ENCODE results near the gene IL17C.

Gene IL17C

DNA sequence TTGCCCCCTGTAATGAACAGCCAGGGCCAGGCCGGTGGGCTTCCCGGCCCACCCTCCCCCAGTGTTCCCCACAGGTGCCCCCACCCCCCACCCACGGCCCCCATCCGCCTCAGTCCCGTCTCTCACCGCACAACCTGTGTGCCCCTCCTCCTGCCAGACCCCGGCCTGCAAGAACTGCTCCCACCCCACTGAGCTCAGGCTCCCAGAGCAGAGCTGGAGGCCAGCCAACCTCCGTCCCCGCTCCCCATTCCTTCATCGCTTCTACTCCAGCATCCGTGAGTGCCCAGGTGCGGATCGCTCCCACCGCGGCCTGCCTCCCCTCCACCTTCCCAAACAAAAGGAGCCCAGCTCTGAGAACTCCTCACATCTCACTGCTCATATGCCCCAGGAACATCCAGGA is 20.3 kb downstream of the IL17C start:
- no peak for DNase-seq (ENCODE audit: extremely low read depth, insufficient read length)
- TF ChIP-seq, protein P1, sequence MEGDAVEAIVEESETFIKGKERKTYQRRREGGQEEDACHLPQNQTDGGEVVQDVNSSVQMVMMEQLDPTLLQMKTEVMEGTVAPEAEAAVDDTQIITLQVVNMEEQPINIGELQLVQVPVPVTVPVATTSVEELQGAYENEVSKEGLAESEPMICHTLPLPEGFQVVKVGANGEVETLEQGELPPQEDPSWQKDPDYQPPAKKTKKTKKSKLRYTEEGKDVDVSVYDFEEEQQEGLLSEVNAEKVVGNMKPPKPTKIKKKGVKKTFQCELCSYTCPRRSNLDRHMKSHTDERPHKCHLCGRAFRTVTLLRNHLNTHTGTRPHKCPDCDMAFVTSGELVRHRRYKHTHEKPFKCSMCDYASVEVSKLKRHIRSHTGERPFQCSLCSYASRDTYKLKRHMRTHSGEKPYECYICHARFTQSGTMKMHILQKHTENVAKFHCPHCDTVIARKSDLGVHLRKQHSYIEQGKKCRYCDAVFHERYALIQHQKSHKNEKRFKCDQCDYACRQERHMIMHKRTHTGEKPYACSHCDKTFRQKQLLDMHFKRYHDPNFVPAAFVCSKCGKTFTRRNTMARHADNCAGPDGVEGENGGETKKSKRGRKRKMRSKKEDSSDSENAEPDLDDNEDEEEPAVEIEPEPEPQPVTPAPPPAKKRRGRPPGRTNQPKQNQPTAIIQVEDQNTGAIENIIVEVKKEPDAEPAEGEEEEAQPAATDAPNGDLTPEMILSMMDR (IDR thresholded peaks at IDR 0.05; ENCODE audit: insufficient read depth, low read length, poor library complexity, severe bottlenecking), result no peak
- Histone ChIP-seq H3K27me3 (replicated peaks; ENCODE audit: control insufficient read depth, insufficient read depth, low read length) (no peaks in the 10 kb centered on the region), H3K4me3 (replicated peaks; ENCODE audit: low read depth, low read length) (no peak overlapping the region), H3K36me3 (ENCODE audit: control insufficient read depth, insufficient read depth, low read length) (peaks cover 37% of the 10 kb centered on the region)

DNA sequence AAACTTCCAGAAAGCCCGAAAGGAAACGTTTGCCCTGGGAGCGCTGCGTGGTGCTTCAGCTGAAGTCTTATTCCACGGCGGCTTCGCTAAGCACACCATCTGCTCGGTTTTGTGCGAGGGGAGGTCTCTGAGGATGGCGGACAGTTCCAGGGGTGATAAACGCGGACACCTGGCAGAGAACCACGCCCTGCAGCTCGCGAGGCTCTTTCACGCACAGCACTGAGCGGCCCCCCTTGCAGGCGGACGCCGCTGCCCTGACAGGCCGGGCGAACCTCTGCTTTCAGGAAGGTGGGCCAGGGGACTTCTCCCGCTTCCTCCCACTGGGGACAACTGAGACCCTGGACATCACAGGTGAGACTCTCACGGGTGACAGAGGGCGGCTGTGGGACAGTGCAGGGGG is 20.8 kb downstream of the IL17C start:
- TF ChIP-seq, protein P1 (IDR thresholded peaks at IDR 0.05; ENCODE audit: insufficient read depth, low read length, poor library complexity, severe bottlenecking), result no peak
- no peak for DNase-seq (ENCODE audit: extremely low read depth, insufficient read length)
- Histone ChIP-seq H3K4me3 (replicated peaks; ENCODE audit: low read depth, low read length) (no peak overlapping the region), H3K27me3 (replicated peaks; ENCODE audit: control insufficient read depth, insufficient read depth, low read length) (no peaks in the 10 kb centered on the region), H3K36me3 (ENCODE audit: control insufficient read depth, insufficient read depth, low read length) (peaks cover 37% of the 10 kb centered on the region)

DNA sequence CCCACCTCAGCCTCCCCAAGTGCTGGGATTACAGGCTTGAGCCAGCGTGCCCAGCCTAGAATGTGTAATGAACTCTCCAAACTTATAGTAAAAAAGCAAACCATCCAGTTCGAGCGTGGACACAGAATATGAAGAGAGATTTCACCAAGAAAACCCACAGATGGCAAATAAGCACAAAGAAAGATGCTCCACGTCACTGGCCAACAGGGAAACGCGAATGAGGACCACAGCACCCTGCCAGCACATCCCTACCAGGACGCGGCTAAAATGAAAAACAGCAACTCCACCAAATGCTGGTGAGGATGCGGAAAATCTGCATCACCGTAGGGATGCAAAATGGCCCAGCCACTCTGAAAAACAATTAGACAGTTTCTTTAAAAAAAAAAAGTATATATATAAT is 23.1 kb downstream of the IL17C start:
- TF ChIP-seq, protein P1 (IDR thresholded peaks at IDR 0.05; ENCODE audit: insufficient read depth, low read length, poor library complexity, severe bottlenecking), result no peak
- peaks cover 19% of the 10 kb centered on the region for H3K36me3 ChIP-seq (ENCODE audit: control insufficient read depth, insufficient read depth, low read length)
- DNase-seq (ENCODE audit: extremely low read depth, insufficient read length), result no peak
- no peaks in the 10 kb centered on the region for H3K27me3 ChIP-seq (replicated peaks; ENCODE audit: control insufficient read depth, insufficient read depth, low read length)
- H3K4me3 ChIP-seq (replicated peaks; ENCODE audit: low read depth, low read length), result peak overlapping the region; percentile 90

DNA sequence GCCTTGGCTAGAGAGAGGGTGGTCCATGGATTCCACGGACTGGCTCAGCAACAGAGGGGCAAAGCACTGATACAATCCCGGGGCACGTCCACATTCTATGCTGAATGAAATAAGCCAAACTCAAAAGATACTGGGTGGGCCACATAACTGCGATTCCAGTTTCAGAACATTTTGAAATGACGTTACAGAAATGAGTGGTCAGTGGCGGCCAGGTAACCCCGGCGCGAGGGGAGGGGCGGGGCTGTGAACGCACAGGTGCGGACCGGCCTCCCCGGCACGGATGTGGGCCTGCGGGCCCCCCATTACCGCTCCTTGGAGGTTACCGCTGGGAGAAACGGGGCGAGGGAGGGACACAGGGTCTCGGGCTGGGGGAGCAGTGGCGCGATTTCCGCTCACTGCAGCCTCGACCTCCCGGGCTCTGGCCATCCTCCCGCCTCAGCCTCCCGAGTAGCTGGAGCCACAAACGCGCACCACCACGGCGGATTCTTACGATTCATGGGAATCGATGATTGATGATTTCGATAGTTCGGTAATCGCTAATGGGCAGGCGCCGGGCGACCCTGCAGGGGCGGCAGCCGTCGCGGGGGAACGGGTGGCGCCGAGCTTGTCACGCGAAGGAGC is 24.0 kb downstream of the IL17C start:
- DNase-seq (ENCODE audit: extremely low read depth, insufficient read length), result peak; percentile 51
- H3K36me3 ChIP-seq (ENCODE audit: control insufficient read depth, insufficient read depth, low read length), result peaks cover 14% of the 10 kb centered on the region
- TF ChIP-seq, protein P1 (IDR thresholded peaks at IDR 0.05; ENCODE audit: insufficient read depth, low read length, poor library complexity, severe bottlenecking), result no peak
- no peaks in the 10 kb centered on the region for H3K27me3 ChIP-seq (replicated peaks; ENCODE audit: control insufficient read depth, insufficient read depth, low read length)
- H3K4me3 ChIP-seq (replicated peaks; ENCODE audit: low read depth, low read length), result peak overlapping the region; percentile 90

DNA sequence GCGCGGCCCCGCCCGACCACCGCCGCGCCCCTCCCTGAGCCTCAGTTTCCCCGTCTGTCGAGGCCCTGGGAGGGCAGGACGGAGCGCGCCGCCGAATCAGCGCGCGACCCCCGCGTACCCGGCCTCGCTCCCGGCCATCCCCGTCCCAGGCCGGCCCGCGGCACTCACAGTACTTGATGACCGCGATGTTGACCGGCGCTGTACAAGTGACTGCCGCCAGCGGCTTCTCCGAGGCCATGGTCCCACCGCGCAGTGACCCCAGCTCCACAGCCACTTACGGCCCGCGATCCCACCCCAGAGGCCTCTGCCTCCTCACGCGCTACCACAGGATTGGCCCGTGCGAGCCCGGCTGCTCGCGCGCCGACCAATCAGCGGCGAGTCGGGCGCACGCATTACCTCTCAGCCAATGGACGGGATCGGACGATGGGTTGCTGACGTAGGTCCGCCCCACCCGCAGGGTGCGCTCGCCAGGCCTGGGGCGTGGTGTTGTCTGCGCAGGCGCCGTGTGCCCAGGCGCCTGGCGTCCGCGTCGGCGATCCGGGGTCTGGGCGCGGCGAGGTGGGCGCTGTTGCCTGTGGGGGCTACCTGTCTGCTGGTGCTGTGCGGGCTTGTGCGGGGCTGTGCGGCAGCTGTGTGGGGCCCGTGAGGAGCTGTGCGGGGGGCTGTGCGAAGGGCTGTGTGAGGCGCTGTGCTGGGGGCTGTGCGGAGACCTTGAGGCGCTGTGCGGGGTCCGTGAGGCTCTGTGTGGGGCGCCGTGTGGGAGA is 24.7 kb downstream of the IL17C start, which contains the start of gene MVD:
Gene MVD (minus strand): TSS at position 249 of the 764 bp plus-strand sequence. CDS start 11 bp downstream, at position 238.
- Histone ChIP-seq H3K36me3 (ENCODE audit: control insufficient read depth, insufficient read depth, low read length) (peaks cover 8% of the 10 kb centered on the region), H3K27me3 (replicated peaks; ENCODE audit: control insufficient read depth, insufficient read depth, low read length) (no peaks in the 10 kb centered on the region), H3K4me3 (replicated peaks; ENCODE audit: low read depth, low read length) (peak within 1 kb of the TSS; percentile 97)
- DNase-seq (ENCODE audit: extremely low read depth, insufficient read length), result peak; percentile 99
- TF ChIP-seq, protein P1 (IDR thresholded peaks at IDR 0.05; ENCODE audit: insufficient read depth, low read length, poor library complexity, severe bottlenecking), result peak; percentile 26

Data from GM06990 (cell line).